Right lobe of liver (tissue), 4 donors: ENCODE measurements around the gene NFYC.

ENCODE experiments used
- POLR2A ChIP-seq: fragments of 450-650 bp; IDR thresholded peaks from one replicate; pipeline ENCODE4 v1.6.1; 2017; ENCODE audit warnings: antibody characterized with exemption, mild to moderate bottlenecking
- TF ChIP-seq, protein P1 (sequence below), 4 donors: fragments of 200-600 bp in 3 of 4; fragments of 450-650 bp in 1 of 4; IDR thresholded peaks; one replicate each; pipeline versions ENCODE4 v1.5.1 to v1.8.0; 2016 to 2022; ENCODE audit warnings: antibody characterized with exemption in 4 of 4, mild to moderate bottlenecking in 2 of 4
- donor health status: DM: no; HTN: no; CAD: no.
- donor health status: DM: no; HTN: no; CAD: no.
- donor health status: DM: no; HTN: yes; CAD: no.

DNA sequence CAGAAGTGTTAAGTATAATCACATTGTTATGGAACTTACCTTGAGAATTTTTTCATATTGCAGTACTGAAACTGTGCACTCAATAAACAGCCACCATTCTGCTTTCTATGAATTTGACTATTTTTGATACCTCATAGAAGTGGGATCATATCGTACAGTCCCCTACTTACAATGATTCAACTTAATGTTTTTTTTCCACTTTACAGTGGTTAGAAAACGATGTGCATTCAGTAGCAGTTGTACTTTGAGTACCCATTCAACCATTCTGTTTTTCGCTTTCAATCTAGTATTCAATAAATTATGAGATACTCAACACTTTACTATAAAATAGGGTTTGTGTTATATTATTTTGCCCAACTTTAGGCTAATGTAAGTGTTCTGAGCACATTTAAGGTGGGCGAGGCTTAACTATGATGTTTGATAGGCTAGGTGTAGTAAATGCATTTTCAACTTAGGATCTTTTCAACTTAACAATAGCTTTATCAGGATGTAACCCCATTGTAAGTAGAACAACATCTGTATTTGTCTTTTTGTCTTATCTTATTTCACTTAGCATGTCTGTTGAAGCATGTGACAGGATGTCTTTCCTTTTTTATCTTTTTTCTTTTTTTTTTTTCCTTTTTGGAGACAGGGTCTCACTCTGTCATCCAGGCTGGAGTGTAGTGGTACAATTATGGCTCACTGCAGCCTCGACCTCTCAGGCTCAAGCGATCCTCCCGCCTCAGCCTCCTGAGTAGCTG is 49.7 kb downstream of the NFYC start:
- no peak for TF ChIP-seq POLR2A
- TF ChIP-seq, protein P1, sequence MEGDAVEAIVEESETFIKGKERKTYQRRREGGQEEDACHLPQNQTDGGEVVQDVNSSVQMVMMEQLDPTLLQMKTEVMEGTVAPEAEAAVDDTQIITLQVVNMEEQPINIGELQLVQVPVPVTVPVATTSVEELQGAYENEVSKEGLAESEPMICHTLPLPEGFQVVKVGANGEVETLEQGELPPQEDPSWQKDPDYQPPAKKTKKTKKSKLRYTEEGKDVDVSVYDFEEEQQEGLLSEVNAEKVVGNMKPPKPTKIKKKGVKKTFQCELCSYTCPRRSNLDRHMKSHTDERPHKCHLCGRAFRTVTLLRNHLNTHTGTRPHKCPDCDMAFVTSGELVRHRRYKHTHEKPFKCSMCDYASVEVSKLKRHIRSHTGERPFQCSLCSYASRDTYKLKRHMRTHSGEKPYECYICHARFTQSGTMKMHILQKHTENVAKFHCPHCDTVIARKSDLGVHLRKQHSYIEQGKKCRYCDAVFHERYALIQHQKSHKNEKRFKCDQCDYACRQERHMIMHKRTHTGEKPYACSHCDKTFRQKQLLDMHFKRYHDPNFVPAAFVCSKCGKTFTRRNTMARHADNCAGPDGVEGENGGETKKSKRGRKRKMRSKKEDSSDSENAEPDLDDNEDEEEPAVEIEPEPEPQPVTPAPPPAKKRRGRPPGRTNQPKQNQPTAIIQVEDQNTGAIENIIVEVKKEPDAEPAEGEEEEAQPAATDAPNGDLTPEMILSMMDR (IDR thresholded peaks at IDR 0.05), result no peak
